HG02973 (cell line): Measurements from ENCODE around the gene COMT.
"Not testable (repeated sequence)": the region's sequence is repeated elsewhere in the genome, so short reads cannot be mapped to it uniquely, and the experiment has no call there.

Source experiments
- ATAC-seq: cut with Tn5 transposase; IDR thresholded peaks from one replicate; pipeline ENCODE4 v1.9.1; 2021; ENCODE audit warnings: moderate library complexity; ENCODE audit not compliant: unreplicated experiment

The COMT gene

GRCh38 chr22:19928207-19928606 lies 13.4 kb upstream of the COMT start:
- ATAC-seq, result no peak

- no peak for ATAC-seq
These were observed 11.7 kb upstream of the COMT start for GRCh38 chr22:19929586-19930550.

GRCh38 chr22:19930551-19931486 lies 10.8 kb upstream of the COMT start:
- no peak for ATAC-seq

GRCh38 chr22:19931514-19931913 lies 10.1 kb upstream of the COMT start:
- no peak for ATAC-seq

GRCh38 chr22:19932367-19933206 lies 9.0 kb upstream of the COMT start:
- ATAC-seq, result no peak

- ATAC-seq, result no peak
These were observed 8.0 kb upstream of the COMT start for GRCh38 chr22:19933341-19934241.

GRCh38 chr22:19935123-19935718 lies 6.4 kb upstream of the COMT start:
- ATAC-seq, result not testable (repeated sequence)

- ATAC-seq, result no peak
These were observed 5.1 kb upstream of the COMT start for GRCh38 chr22:19936513-19936912.

- no peak for ATAC-seq
These were observed 3.7 kb upstream of the COMT start for GRCh38 chr22:19937616-19938473.

GRCh38 chr22:19940536-19941364 lies 822 bp upstream of the COMT start:
- ATAC-seq, result no peak

GRCh38 chr22:19942157-19943081 lies 847 bp downstream of the COMT start:
- ATAC-seq, result no peak

GRCh38 chr22:19943082-19944026 lies 1.8 kb downstream of the COMT start:
- no peak for ATAC-seq

GRCh38 chr22:19948057-19948760 lies 6.6 kb downstream of the COMT start:
- ATAC-seq, result no peak

GRCh38 chr22:19951346-19951745 lies 9.8 kb downstream of the COMT start:
- ATAC-seq, result no peak
